DMS153 (cell line): ENCODE data around the gene CDK13.
A peak's percentile ranks its signal among the peaks of the same experiment; 100 is the strongest.

Experiments
- DNase-seq: peaks from one replicate; lab custom pipeline; 2025; lab: John Stamatoyannopoulos, UW

Gene CDK13

GRCh38 chr7:39948956-39949928 lies 814 bp upstream of the CDK13 start:
- peak; percentile 100 for DNase-seq

DNA sequence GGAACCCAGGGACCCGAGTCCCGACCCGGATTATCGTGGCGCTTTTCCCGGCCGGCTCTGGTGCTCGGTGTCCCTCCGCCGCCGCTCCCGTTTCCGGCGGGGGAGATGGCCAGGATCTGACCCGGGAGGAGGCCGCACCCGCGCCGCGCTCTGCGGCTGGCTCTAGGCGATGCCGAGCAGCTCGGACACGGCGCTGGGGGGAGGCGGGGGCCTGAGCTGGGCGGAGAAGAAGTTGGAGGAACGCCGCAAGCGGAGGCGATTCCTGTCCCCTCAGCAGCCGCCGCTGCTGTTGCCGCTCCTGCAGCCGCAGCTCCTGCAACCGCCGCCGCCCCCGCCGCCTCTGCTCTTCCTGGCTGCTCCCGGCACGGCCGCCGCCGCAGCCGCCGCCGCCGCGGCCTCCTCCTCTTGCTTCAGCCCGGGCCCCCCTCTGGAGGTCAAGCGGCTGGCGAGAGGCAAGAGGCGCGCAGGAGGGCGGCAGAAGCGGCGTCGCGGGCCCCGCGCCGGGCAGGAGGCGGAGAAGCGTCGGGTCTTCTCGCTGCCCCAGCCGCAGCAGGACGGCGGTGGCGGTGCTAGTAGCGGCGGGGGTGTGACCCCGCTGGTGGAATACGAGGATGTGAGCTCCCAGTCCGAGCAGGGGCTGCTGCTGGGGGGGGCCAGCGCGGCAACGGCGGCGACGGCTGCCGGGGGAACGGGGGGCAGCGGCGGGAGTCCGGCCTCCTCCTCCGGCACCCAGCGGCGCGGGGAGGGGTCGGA lies 593 bp downstream of the CDK13 start:
- no peak for DNase-seq

- peak; percentile 42 for DNase-seq
These were observed 1.5 kb downstream of the CDK13 start for GRCh38 chr7:39951226-39952194.

DNA sequence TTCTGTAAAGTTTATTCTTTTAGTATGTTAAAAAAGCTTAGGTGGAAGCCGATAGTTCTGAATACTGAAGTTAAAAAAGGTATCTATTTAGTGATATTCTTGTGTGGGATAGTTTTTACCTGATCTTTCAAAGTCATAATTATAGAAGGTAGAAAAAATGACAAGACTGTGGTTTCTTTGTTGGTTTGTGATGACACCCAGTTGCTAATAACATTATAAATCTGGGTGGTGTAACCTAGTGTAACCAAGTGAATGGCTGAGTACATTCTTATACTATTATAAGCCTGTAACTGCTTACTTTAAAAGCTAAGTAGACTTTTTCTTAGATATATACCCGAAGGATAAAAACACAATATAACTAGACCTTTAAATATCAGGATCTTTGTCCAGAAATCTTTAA lies 2.3 kb downstream of the CDK13 start:
- no peak for DNase-seq

DNA sequence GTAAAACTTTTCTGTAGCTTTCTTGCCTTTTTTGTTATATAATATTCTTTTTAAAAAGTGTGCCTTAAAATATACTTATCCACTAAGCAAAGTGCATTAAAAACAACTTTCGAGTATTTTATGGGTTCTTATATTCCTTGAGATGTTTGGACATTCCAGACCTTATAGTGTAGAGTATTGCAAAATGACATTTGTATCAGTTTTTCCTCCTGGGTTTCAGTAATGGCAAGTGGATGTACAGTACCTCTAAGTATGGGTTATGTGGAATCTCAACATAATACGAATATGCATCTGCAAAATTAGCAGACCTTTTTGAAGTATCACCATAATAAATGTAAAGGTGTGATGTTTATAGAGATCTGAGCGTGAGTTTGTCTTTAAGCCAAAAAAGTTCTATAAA lies 2.7 kb downstream of the CDK13 start:
- DNase-seq, result no peak

DNA sequence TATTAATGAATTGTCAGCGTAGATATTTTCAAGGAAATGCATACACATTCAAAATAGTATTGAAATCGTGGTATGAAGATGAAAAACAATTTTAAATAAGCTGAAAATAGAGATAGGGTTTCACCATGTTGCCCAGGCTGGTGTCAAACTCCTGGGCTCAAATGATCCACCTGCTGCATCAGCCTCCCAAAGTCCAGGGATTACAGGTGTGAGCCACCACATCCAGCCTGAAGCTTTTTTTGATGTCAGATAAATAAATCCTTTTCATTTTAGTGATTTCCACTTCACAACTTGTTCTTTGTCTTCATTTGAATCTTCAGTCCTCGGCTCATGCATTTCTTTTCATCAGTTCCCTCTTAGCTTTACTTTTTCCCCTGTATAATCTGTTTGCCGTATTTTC lies 4.6 kb downstream of the CDK13 start:
- DNase-seq, result no peak

GRCh38 chr7:39958038-39958437 lies 8.0 kb downstream of the CDK13 start:
- no peak for DNase-seq

- no peak for DNase-seq
These were observed 17.5 kb downstream of the CDK13 start for GRCh38 chr7:39967406-39968161.

DNA sequence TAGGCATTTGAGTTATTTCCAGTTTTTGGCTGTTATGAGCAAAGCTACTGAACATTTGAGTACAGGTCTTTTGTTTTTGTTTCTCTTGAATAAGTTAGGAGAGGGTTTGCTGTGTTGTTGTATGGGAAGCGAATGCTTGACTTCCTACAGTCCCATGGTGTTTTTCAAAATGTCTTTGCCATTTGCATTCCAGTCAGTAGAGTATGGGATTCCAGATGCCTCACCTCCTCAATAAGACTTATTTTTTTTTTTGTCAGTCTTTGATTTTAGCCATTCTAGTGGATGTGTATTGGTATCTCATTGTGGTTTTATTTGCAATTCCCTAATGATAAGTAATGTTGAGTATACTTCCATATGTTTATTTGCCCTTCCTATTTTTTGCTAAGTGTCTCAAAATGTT lies 19.4 kb downstream of the CDK13 start:
- no peak for DNase-seq

DNA sequence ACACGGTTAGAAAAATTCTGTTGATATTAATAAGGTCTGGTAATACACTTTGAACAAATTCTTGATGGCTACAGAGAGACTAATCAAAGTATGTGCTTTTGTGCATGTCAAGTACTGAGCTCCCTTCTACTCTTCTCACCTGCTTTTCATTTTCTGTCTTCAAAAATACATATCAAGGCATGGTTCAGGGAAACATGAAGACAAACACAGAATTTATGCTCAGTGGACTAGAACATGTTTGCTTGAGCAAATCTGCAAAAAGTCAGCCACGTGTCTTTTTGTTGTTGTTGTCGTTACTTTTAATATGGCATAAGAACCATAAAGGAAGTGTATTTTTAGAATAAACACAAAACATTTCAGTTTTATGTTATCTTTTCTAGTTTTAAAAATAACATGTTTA lies 21.9 kb downstream of the CDK13 start:
- no peak for DNase-seq

GRCh38 chr7:39973801-39974200 lies 23.7 kb downstream of the CDK13 start:
- DNase-seq, result no peak

DNA sequence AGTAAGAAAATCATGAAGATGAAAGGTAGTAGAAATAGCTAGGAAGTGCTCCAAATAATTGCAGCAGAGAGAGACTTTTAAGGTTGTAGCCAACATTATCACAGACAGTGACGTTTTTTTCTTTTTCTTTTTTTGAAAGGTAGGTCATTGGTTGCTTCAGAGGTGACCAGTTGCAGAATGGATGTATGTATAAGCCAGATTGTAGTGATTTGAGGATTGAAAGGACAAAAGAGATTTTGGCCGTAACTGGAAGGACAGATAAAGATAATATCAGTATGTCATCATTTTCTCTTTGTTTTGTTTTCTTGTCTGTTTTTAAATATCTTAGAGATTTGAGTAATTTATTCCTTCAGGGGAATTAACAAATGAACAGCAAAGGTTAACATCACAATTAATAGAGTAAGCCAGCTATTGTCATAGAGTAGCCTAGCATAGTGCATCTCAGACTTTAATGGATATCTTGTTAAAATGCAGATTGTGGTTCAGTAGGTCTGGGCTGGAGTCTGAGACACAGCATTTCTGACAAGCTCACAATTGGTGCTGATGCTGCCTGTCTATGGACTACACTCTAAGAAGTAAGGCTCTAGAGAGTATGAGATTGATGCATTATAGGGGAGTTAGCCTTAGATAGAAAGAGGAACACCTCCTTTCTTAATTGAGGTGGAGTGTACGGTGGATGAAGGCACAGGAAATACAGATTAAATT lies 28.3 kb downstream of the CDK13 start:
- DNase-seq, result no peak

GRCh38 chr7:39979406-39980073 lies 29.5 kb downstream of the CDK13 start:
- no peak for DNase-seq

DNA sequence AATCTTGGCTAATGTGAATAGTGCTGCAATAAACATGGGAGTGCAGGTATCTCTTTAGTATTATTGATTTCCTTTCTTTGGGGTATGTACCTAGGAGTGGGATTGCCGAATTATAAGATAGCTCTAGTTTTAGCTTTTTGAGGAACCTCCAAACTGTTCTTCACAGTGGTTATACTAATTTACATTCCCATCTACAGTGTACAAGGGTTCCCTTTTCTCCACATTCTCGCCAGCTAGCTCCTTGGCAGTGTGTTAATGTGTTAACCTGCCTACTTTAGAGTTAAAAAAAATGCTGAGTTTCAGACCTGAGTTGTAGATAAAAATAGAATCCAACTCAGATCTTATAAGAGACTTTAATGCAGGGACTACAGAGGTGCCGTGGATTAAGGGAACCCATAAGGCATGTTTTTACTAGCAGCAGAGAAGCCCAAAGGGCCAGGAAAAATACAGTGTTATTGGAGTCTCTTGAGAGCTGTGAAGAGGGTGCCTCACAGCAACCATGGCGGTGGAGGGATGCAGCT lies 35.4 kb downstream of the CDK13 start:
- DNase-seq, result no peak

DNA sequence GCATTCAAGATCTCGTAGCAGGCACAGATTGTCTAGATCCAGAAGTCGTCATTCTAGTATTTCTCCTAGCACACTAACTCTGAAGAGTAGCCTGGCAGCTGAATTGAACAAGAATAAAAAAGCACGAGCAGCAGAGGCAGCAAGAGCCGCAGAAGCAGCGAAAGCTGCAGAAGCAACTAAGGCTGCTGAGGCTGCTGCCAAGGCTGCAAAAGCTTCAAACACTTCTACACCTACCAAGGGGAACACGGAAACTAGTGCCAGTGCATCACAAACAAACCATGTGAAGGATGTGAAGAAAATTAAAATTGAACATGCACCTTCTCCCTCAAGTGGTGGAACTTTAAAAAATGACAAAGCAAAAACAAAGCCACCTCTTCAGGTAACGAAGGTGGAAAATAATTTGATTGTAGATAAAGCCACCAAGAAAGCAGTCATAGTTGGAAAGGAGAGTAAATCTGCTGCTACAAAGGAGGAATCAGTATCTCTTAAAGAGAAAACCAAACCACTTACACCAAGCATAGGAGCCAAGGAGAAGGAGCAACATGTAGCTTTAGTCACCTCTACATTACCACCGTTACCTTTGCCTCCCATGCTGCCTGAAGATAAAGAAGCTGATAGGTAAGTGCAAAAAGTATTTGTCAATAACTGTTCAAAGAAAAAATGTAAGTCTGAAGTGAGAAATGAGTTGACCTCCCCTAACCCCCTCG lies 37.7 kb downstream of the CDK13 start:
- no peak for DNase-seq

- DNase-seq, result no peak
These were observed 50.8 kb downstream of the CDK13 start for GRCh38 chr7:40000734-40001315.

DNA sequence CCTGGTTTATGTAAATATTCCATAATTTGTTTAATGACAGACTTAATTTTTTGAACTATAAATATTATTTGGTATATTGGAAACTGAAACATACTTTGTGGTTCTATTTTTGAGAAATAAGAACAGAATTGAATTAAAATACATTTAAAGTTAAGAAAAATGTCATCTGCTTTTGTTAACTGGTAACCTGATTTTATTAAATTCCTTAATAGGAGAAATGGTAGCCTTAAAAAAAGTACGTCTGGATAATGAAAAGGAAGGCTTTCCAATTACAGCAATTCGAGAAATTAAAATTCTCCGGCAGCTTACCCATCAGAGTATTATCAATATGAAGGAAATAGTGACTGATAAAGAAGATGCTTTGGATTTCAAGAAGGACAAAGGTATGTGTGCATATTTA lies 51.6 kb downstream of the CDK13 start:
- no peak for DNase-seq

- no peak for DNase-seq
These were observed 53.5 kb downstream of the CDK13 start for GRCh38 chr7:40003597-40003996.
